GM12892 (cell line): ENCODE results near the gene GPC5.

ENCODE experiments used
- POLR2A ChIP-seq: IDR thresholded peaks from 2 replicates; pipeline ENCODE4 v1.6.1; 2011; ENCODE audit warnings: low read depth, low read length, control low read depth
- POLR2AphosphoS5 ChIP-seq: IDR thresholded peaks from 2 replicates; pipeline ENCODE4 v1.6.1; 2011; ENCODE audit warnings: low read depth, low read length, control low read depth

GRCh38 chr13:92101801-92102200, 703.4 kb downstream of the GPC5 start:
- TF ChIP-seq POLR2AphosphoS5: no peak
- TF ChIP-seq POLR2A: no peak
